Ramos (cell line): ENCODE results near the gene GATC.
"Not testable (repeated sequence)": the region's sequence is repeated elsewhere in the genome, so short reads cannot be mapped to it uniquely, and the experiment has no call there.

Source experiments
- in situ Hi-C: fragments of 300-500 bp; cut with MboI; formaldehyde crosslinking; loops from one replicate; pipeline ENCODE4 v1.14.3; 2022; ENCODE audit warnings: low sequenced_read_pairs; ENCODE audit not compliant: unreplicated experiment

Gene GATC

DNA sequence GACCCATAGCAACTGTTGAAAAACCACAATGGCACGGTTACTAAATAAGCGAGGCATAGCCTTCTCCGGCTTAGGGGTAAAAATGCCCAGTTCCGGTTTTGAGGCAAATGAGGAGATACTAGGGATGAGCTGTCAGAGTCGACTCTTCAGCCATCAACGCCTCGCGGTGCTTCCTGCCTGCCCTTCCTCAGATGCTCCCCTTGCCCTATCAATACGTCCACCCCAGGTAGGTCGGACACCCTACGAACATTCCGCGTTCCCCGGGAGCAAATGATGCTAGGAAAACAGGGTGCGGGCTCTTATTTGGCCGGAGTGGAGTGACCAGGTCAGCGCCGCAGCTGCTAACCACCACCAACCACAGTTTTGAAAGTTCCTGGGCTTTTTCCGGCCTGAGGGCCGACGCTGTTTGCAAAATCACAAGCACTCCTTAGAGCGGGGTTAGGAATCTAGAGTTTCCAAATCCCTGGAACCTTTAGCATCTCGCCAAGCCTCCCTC, 22.1 kb downstream of the GATC start:
- in situ Hi-C loops = no loop called here

DNA sequence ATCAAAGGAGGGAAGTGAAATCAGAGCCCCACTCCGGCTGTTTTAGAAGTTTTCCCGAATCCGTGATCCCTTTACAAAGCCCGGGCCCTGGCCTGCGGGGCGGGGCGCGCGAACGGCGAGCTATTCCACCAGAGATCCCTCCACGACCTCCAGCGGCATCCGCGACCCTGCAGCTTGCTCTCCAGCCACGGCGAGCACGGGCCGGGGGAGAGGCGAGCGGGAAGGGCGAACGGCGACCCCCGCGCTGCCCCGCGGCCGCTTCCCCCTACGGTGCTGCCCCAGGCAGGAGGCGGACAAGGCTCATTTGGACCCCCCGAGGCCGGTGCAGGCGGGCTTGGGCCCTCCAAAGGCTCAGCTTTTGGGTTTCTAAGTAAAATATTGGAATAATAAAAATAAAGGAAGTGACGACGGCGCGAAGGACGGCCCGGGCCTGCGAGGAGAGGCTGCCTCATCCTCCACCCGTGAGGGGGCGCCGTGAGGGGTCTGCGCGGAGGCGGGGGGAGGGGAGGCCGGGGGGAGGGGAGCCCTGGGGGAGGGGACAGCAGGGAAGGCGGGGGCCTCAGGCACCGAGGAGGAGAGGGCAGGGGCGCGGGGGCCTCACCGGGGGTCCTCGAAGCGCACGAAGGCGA, 22.7 kb downstream of the GATC start:
- in situ Hi-C loops = no loop called here

DNA sequence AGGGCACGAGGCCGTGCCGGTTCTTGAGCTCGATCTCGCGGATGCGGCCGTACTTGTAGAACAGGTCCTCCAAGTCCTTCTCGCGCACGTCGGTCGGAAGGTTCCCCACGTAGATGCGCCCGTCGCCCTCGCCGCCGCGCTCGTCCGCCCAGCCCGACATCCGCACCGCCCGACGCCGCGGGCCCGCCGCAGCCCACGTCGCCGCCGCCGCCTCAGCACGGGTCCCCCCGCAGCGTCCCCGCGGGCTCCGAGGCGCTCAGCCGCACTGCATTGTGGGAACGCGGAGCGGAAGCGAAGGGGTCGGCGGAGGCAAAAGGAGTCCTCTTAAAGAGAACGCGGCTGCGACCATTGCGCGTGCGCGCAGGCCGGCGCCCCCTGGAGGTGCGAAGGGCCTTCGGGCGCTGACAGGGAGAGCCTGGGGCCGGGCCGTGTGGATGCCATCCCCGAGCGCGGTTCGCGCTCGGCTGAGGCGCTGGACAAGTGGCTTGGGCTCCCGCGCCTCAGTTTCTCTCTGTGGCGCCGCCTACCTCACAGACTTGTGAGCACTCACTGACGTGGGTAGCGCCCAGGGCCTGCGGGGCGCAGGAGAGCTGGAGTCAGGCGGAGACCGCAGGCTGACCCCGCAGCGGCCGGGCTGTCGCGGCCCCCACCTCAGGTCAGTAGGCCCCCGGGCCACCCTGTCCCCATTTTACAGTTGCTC, 23.4 kb downstream of the GATC start, which contains the start of gene SRSF9:
Gene SRSF9, minus strand, starts transcription at position 299 of the 700 bp plus-strand sequence. Its CDS starts 139 bp downstream, at position 160.
- in situ Hi-C loops = no loop called here

DNA sequence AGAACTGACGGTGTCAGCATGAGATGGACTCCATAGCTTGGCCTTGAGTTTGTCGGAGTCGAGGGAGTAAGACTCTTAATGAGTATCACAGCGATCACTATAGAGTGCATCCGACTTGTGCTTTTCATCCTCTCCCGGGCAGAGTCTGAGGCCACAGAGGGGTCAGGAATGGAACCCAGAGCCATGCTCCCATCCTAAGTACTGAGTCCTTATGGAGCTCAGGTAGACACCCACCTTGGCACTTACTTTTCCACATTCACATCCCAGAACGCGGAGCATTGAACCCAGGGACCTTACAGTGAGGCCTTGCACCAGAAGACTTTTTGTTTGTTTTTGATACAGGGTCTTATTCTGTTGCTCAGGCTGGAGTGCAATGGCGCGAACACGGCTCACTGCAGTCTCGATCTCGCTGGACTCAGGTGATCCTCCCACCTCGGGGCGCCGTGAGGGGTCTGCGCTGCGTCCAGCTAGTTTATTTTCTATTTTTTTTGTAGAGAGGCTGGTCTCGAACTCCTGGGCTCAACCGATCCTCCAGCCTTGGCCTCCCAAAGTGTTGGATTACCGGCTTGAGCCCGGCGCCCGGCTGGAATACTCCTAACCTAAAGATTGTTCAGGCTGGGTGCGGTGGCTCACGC, 24.0 kb downstream of the GATC start:
- in situ Hi-C loops = no loop called here

DNA sequence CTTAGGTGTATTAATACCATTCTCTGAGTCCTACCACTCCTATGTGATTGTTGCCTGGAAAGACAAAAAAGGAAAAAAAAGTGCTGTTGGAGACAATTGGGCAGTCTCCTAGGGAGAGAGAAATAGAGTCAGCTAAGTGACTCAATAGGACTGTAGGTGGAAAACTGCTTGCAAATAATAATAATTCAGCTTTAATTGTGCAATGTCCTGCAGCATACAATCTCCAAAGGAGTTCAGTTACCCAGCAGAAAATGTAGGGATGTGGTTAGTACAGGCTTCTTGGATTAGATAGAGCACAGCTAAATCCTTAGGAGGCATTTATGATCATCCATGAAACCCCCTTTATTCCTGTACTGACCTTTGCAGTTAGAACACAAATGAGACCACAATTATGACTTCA, 26.3 kb downstream of the GATC start:
- in situ Hi-C loops = no loop called here

DNA sequence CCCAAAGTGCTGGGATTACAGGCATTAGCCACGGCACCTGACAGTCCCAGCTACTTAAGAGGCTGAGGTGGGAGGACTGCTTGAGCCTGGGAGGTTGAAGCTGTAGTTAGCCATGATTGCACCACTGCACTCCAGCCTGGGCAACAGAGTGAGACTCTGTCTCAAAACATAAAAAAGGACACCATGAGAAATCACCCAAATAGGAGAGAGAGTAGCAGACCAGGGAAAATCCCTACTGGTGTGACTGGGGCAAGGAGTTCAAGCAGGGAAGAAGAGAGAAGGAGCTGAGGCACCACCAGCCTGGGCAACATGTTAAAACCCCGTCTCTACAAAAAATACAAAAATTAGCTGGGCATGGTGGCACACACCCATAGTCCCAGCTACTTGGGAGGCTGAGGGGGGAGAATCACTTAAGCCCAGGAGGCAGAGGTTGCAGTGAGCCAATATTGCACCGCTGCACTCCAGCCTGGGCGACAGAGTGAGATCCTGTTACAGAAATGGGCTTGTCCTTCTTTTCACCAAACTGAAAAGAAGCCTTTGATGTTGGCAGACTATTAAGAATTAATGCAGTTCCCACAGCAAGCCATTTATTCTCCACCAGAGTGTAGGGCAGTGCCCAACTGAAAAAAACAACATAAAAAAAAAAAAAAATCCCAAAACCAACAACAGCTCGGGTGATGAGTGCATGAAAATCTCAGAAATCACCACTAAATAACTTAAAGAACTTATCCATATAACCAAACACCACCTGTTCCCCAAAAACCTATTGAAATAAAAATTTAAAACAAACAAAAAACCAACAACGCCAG, 27.8 kb downstream of the GATC start:
- in situ Hi-C loops = no loop called here

DNA sequence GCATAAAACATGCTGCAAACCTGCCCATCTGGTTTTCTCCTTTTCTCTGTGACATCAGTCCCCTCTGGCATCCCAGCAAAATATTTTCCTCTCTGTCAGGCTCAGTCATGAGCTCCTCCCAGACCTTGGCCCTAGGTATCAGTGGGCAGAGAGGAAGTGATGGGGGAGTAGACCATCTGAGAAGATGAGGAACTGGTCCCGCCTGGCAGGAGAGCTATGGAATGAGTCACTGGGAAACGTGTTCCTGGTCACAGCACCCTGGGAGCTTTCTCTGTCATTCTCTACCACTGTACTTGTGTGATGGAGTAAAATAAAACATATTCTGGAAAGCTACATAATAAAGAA, 28.3 kb downstream of the GATC start:
- in situ Hi-C loops = no loop called here

DNA sequence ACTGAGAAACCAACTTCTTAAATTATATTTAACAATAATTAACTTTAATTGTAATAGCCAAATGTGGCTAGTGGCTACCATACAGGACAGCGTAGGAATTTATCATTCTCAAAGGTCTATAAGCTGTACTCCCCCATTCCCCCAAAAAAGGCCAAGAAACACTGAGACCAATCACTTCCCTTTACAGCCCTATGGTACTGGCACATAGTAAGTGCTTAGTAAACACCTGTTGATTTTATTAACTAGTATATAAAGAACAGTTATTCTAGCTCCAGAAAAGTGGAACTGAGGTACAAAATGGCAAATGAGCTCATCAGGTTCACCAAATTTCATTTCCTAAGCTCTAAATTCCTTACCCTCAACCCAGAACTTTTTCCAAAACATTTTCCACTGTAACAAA, 29.4 kb downstream of the GATC start:
- in situ Hi-C loops = no loop called here

DNA sequence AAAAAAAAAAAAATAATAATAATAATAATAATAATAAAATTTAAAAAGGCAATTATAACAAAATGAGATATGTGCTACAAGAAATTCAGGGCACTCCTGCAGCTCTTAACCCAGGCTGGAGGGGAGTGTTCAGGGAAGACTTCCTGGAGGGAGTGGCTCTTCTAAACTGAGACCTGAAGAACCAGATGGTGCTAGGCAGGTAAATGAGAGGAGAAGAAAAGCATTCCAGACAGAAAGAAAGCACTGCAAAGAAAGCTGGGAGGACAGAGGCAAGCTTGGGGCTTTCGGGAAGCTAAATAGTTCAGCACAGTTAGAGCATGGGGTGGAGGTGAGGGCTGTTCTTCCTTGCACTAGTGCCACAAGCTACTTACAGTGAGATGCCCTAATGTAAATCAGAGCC, 33.2 kb downstream of the GATC start:
- in situ Hi-C loops = no loop called here

DNA sequence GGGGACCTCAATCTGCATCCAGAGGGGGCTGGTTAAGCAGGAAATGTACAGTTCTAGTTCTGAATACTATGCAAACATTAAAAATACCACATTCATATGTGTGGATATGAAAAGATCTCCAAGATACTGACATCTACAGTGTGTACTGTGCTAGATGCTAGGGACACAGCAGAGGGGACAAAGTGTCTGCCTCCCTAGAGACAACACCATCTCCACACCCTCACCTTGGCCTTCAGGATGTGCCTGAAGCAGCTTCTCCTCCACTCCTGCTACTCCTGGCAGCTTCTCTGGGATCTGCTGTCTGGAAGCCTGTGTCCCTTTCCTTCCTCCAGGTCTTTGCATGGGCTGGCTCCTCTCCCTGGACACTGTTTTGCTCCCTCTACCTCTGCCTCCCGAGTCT, 34.0 kb downstream of the GATC start:
- in situ Hi-C loops = no loop called here

DNA sequence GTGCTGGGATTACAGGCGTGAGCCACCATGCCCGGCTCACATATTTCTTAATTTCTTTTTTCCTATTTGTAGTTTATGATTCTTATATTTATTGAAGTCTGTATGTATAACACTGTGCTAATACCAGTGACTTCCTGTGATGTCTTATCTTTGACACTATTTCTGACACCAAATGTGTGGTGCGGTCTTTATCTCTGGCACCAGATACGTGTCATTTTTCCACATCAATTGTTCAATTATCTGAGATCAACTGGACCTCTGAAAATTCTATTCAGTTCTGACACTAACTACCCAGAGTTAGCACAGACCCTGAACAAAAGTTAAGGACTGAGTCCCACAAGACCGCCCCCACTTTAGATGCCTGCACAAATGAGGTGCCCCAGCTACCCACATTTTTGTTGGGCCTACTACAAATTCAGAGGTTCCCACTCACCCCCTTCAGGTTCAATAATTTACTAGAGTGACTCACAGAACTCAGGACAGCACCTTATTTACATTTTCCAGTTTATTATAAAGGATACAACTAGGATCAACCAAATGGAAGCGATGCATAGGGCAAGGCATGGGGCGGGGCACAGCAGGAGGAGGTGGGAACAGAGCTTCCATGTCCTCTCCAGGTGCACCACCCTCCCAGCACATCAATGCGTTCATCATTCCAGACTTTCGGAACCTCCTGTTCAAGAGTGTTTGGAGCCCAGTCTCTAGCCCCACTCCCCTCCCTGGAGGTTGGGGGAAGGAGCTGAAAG, 35.0 kb downstream of the GATC start:
- in situ Hi-C loops = no loop called here

DNA sequence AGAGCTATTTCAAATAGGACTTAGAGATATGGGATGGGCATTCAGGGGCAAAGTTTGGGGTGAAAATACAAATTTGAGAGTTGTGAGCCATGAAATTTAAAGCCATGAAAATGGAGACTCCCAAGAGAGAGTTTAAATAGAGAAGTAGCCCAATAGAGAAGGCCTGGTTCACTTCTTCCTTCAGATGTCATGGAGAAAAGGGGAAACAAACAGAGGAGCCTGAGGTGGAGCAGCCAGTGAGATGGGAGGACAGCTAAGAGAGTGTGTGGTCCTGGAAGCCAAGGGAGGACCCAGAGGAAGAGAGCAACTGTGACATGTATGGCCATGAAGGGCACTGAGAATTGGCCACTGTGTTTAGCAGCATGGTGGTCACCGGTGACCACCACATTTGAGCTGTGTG, 37.4 kb downstream of the GATC start:
- in situ Hi-C loops = no loop called here

DNA sequence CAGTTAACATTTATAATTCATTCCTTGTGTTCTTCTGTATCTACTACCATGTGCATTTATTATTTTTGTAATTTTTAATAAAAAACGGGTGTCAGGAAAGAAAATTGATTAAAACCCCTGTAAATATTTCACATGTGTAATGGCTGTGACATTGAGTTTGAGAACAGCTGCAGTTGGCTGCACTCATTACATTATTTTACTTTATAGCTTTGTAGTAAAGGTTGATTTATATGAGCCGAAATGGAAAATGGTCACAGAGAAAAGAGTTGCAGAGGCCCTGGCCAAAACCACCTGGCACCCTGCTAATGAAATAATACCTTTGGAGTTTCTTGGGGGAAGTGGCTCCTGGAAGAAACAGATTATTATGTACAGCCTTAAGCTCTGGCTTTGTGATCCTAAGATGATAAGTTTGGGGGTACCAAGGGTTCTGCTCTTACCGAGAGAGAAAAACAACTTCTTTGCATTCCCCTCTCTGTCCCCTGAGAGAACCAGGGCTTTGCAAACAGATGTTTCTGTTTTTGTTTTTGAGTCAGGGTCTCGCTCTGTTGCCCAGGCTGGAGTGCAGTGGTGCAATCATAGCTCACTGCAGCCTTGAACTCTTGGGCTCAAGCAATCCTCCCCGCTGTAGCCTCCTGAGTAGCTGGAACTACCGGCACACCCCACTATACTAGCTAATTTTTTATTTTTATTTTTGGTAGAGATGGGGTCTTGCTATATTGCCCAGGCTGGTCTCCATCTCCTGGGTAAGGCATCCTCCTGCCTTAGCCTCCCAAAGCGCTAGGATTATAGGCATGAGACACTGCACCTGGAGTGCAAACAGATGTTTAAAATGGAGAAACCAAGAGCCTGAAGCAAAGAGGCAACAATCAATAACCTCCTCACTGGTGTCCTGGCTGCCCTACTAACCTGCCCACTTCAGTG, 40.0 kb downstream of the GATC start:
- in situ Hi-C loops = no loop called here

DNA sequence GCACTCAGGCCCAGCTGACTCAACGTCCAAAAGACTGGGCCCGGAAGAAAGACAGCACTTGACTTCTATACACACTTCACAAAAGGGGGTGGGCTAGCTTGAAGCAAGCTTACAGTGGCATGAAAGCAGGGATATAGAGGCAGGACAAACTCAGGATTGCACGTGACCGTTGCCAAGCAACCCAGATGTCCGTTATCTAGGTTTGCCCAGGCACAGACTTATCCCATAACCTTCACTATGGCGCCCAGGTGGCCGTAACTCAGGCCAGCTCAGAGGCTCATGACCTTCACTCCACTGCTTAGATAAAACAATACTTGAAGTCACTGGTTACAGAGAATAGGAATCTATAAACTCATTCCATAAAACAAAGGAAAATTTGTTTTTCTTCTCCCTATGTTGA, 41.3 kb downstream of the GATC start:
- in situ Hi-C loops = not testable (repeated sequence)

DNA sequence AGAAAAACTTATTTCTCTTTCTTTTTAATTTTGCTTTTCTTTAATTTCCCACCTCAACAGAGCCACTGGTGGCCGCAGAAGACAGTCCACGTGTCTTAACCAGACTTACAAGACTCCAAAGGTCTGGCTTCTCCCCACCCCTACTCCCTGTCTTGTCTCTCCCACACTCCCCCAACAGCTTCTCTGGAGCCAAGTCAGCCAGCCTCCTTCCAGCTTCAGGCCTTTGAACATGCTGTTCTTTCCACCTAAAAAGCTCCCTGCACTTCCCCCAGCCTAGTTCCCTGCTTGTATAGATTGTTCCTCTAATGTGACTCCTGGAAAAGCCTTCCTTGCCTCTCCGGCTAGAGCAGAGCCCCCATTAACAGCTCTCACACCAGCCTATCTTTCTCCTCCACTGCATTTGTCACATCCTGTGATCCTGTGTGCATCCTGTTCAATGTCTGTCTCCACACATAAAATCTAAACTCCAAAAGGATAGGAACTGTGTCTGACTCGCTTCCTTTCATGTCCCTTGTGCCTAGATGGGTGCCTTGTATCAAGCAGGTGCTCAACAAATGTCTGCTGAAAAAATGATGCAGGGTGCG, 41.9 kb downstream of the GATC start:
- in situ Hi-C loops = no loop called here

DNA sequence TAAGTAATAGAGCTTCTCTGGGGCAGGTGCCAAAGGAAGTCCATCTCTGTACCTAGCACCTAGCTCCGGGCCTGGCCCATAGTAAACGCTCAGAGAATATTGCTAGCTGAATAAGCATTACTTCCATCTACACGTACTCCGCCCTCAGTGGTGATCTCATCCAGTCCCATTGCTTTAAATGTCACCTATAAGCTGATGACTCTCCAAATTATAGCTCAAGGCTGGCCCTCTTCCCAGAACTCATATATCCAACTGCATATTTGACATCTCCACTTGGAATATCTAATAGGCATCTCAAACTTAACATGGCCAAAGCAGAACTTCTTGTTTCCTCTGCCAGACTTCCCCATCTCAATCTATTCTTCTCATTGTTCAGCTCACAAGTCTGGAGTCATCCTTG, 42.8 kb downstream of the GATC start:
- in situ Hi-C loops = no loop called here

DNA sequence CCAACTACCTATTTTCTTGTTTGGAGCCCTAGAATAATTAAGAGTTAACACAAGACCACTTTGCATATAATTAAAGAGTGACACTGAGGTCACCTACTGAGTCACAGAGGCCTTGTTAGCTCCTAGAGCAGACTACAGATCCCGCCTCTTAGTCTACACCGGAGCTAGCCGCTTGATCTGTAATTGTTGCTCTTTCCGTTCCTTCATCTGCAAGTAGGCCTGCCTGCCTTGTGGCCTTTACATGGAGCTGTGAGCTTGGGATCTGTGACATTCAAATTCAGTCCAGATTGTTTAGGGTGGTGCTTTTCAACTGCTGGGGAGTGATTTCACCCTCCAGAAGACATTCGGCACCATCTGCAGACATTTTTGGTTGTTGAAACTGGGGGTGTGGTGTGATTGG, 44.1 kb downstream of the GATC start:
- in situ Hi-C loops = no loop called here

DNA sequence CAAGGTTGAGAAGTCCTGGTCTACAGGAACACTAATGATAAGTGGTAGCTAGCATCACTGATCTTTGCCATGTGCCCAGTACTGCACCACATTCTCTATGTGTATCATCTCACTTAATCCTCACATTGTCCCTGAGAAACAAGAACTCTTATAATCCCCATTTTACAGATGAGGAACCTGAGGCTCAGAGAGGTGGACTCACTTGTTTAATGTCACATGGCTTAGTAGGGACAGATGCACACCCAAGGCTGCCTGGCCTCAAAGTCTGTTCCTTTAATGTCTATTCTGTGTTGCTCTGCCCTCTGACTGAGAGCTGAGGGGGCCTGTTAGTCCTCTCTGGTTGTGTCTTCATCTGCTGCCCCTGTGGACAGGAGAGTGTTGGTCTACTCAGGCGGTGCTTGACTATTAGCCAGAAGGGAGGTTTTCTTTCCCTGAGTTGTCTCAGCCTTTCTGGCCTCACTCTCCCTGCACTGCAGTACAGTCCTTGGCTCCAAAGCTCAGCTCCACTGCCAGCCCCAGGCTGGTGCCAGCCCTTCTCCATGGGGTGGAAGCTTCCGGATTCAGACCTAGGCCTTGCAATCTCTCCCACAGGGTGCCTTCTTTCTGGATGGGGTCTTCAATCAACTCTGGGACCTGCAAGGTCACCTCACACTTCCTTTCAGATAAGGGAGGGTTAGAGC, 44.7 kb downstream of the GATC start:
- in situ Hi-C loops = no loop called here
